ENCODE data around the gene ZBTB32. TPM values are rescaled to one million over a fixed set of nuclear protein-coding genes. Genes with fewer than 3 reads are reported as not detected.

The ZBTB32 gene
- total RNA-seq, 1 donor from 2014 or later, result not detected

- H2AFZ ChIP-seq (ENCODE audit: low read depth, low read length), result no peak overlapping the region
- Mint-ChIP-seq H3K36me3 (ENCODE audit: low read depth, unreplicated experiment) (peaks cover 19% of the 10 kb centered on the region), H3K4me3 (ENCODE audit: unreplicated experiment) (no peak overlapping the region), H3K9me3 (ENCODE audit: unreplicated experiment) (no peaks in the 10 kb centered on the region), H3K27ac (ENCODE audit: unreplicated experiment) (no peak overlapping the region), H3K27me3 (ENCODE audit: low read depth, unreplicated experiment) (peaks cover 2% of the 10 kb centered on the region), H3K4me1 (ENCODE audit: low read depth, unreplicated experiment) (peaks cover 27% of the 10 kb centered on the region)
- no peak overlapping the region for H3K27ac ChIP-seq (ENCODE audit: low read depth, low read length)
- peaks cover 15% of the 10 kb centered on the region for H4K20me1 ChIP-seq (ENCODE audit: insufficient read depth, low read length)
- H3K79me2 ChIP-seq (ENCODE audit: insufficient read depth, low read length), result peaks cover 35% of the 10 kb centered on the region
- no peak overlapping the region for H3K4me3 ChIP-seq (ENCODE audit: insufficient read depth, low read depth, low read length)
- FAIRE-seq (no peak), DNase-seq (ENCODE audit: low read depth) (no peak)
- no peak overlapping the region for H3K4me2 ChIP-seq (ENCODE audit: low read length)
- peaks cover 5% of the 10 kb centered on the region for H3K36me3 ChIP-seq (ENCODE audit: insufficient read depth, low read length)
- TF ChIP-seq EZH2 (IDR thresholded peaks at IDR 0.05; ENCODE audit: insufficient read depth, low read length) (no peak), CTCF (IDR thresholded peaks at IDR 0.05; ENCODE audit: insufficient read depth, low read depth, low read length) (no peak)
- no peak overlapping the region for H3K9ac ChIP-seq (ENCODE audit: low read length)
- H3K27me3 ChIP-seq (ENCODE audit: insufficient read depth, low read length), result no peaks in the 10 kb centered on the region
- no peaks in the 10 kb centered on the region for H3K9me3 ChIP-seq (ENCODE audit: insufficient read depth, low read depth, low read length)
- peaks cover 30% of the 10 kb centered on the region for H3K4me1 ChIP-seq (ENCODE audit: insufficient read depth, low read length)
Measured at GRCh38 chr19:35752746-35753350, 48.5 kb downstream of the ZBTB32 start.

GRCh38 chr19:35753634-35754369 is 49.4 kb downstream of the ZBTB32 start:
- DNase-seq (ENCODE audit: low read depth) (no peak), FAIRE-seq (no peak)
- Histone ChIP-seq H3K27ac (ENCODE audit: low read depth, low read length) (no peak overlapping the region), H3K27me3 (ENCODE audit: insufficient read depth, low read length) (no peaks in the 10 kb centered on the region), H3K4me2 (ENCODE audit: low read length) (no peak overlapping the region), H2AFZ (ENCODE audit: low read depth, low read length) (no peak overlapping the region), H3K4me3 (ENCODE audit: insufficient read depth, low read depth, low read length) (no peak overlapping the region), H3K79me2 (ENCODE audit: insufficient read depth, low read length) (peaks cover 39% of the 10 kb centered on the region), H3K36me3 (ENCODE audit: insufficient read depth, low read length) (peaks cover 5% of the 10 kb centered on the region), H3K9ac (ENCODE audit: low read length) (no peak overlapping the region), H4K20me1 (ENCODE audit: insufficient read depth, low read length) (peaks cover 15% of the 10 kb centered on the region), H3K4me1 (ENCODE audit: insufficient read depth, low read length) (peaks cover 32% of the 10 kb centered on the region), H3K9me3 (ENCODE audit: insufficient read depth, low read depth, low read length) (no peaks in the 10 kb centered on the region)
- peaks cover 22% of the 10 kb centered on the region for H3K4me1 Mint-ChIP-seq (ENCODE audit: low read depth, unreplicated experiment)
- H3K27me3 Mint-ChIP-seq (ENCODE audit: low read depth, unreplicated experiment), result peaks cover 2% of the 10 kb centered on the region
- no peaks in the 10 kb centered on the region for H3K9me3 Mint-ChIP-seq (ENCODE audit: unreplicated experiment)
- TF ChIP-seq EZH2 (IDR thresholded peaks at IDR 0.05; ENCODE audit: insufficient read depth, low read length) (no peak), CTCF (IDR thresholded peaks at IDR 0.05; ENCODE audit: insufficient read depth, low read depth, low read length) (no peak)
- H3K4me3 Mint-ChIP-seq (ENCODE audit: unreplicated experiment), result no peak overlapping the region
- H3K36me3 Mint-ChIP-seq (ENCODE audit: low read depth, unreplicated experiment), result peaks cover 18% of the 10 kb centered on the region
- no peak overlapping the region for H3K27ac Mint-ChIP-seq (ENCODE audit: unreplicated experiment)
